ENCODE measurements around the gene RNU6-9.

DNA sequence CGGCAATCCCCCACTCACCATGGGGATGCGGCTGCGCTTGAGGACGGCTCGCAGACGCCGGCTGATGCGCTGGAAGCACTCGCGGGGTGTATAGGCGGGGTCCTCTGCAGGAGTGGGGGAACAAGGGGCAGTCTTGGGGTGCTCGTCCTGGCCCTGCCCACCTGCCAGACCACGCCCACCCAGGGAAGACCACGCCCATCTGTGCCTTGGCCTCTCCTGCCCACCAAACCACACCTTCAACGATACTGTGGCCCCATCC, 6.7 kb downstream of the RNU6-9 start:
- TF ChIP-seq, protein P1, sequence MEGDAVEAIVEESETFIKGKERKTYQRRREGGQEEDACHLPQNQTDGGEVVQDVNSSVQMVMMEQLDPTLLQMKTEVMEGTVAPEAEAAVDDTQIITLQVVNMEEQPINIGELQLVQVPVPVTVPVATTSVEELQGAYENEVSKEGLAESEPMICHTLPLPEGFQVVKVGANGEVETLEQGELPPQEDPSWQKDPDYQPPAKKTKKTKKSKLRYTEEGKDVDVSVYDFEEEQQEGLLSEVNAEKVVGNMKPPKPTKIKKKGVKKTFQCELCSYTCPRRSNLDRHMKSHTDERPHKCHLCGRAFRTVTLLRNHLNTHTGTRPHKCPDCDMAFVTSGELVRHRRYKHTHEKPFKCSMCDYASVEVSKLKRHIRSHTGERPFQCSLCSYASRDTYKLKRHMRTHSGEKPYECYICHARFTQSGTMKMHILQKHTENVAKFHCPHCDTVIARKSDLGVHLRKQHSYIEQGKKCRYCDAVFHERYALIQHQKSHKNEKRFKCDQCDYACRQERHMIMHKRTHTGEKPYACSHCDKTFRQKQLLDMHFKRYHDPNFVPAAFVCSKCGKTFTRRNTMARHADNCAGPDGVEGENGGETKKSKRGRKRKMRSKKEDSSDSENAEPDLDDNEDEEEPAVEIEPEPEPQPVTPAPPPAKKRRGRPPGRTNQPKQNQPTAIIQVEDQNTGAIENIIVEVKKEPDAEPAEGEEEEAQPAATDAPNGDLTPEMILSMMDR (IDR thresholded peaks at IDR 0.05), result no peak
- no peak for TF ChIP-seq EZH2 (IDR thresholded peaks at IDR 0.05)
